Measurements from ENCODE around the gene AKIRIN2. TPM values are rescaled to one million over a fixed set of nuclear protein-coding genes. Genes with fewer than 3 reads are reported as not detected.

The AKIRIN2 gene
- total and polyA plus RNA-seq, 4 donors: 11.0 to 18.8 (median 14.4) TPM

- Histone ChIP-seq H3K36me3 (ENCODE audit: control insufficient read depth in 4 of 4, insufficient read depth in 3 of 4, low read depth in 1 of 4, low read length in 3 of 4) (peaks cover 0 to 5% (median 0%) of the 10 kb centered on the region in 4 donors), H3K9ac (ENCODE audit: low read depth in 1 of 2, low read length in 2 of 2) (no peak overlapping the region), H3K4me1 (ENCODE audit: control insufficient read depth in 4 of 4, insufficient read depth in 4 of 4, low read length in 3 of 4) (peaks cover 0 to 1% (median 0%) of the 10 kb centered on the region in 4 donors), H3K4me3 (ENCODE audit: low read depth in 1 of 3, low read length in 3 of 3) (no peak overlapping the region), H3K9me3 (ENCODE audit: control insufficient read depth in 4 of 4, low read length in 3 of 4) (no peaks in the 10 kb centered on the region), H3K27ac (ENCODE audit: low read depth in 1 of 2, low read length in 2 of 2) (no peak overlapping the region), H3K27me3 (ENCODE audit: control insufficient read depth in 4 of 4, insufficient read depth in 4 of 4, low read length in 3 of 4) (no peaks in the 10 kb centered on the region)
- TF ChIP-seq EGR1 (IDR thresholded peaks at IDR 0.05; ENCODE audit: low read depth in 2 of 2) (no peak), SP1 (IDR thresholded peaks at IDR 0.05) (no peak), ATF3 (IDR thresholded peaks at IDR 0.05) (no peak), YY1 (IDR thresholded peaks at IDR 0.05) (no peak), CTCF (IDR thresholded peaks at IDR 0.05; ENCODE audit: low read depth, low read length, missing input control) (no peak), ZBTB33 (IDR thresholded peaks at IDR 0.05) (no peak), FOXA2 (IDR thresholded peaks at IDR 0.05) (no peak), FOXA1 (IDR thresholded peaks at IDR 0.05) (no peak), NR2F2 (IDR thresholded peaks at IDR 0.05) (no peak), TAF1 (conservative IDR thresholded peaks at IDR 0.05) (no peak), RAD21 (IDR thresholded peaks at IDR 0.05) (no peak), JUND (IDR thresholded peaks at IDR 0.05) (no peak), MAX (IDR thresholded peaks at IDR 0.05) (no peak), RXRA (IDR thresholded peaks at IDR 0.05) (no peak), HNF4G (IDR thresholded peaks at IDR 0.05) (no peak), REST (IDR thresholded peaks at IDR 0.05) (no peak), HNF4A (conservative IDR thresholded peaks at IDR 0.05) (no peak), GABPA (IDR thresholded peaks at IDR 0.05 in 1 of 2, conservative IDR thresholded peaks at IDR 0.05 in 1 of 2) (no peak)
- no peak for DNase-seq (ENCODE audit: low spot score)
- WGBS: 73% methylated on average over 1 of the region's 1 CpG
These were observed 57.0 kb downstream of the AKIRIN2 start for GRCh38 chr6:87645080-87645479.
